Naive thymus-derived CD4-positive, alpha-beta T cell (primary cell): ENCODE data around the gene NAV3. TPM values are rescaled to one million over a fixed set of nuclear protein-coding genes. Genes with fewer than 3 reads are reported as not detected.

Source experiments
- ATAC-seq: fragments of 150-1000 bp; cut with Tn5 transposase; 2 replicates; pipeline ENCODE4 v1.10.0; 2021; ENCODE audit warnings: mild to moderate bottlenecking, moderate library complexity
- CTCF ChIA-PET: fragments of 350-600 bp; sonication (Branson Sonifier 250); formaldehyde crosslinking; loops from one replicate; lab custom pipeline; 2021; ENCODE audit warnings: antibody characterized with exemption; lab: Charles Lee
- POLR2A ChIA-PET: fragments of 350-600 bp; sonication (Branson Sonifier 250); formaldehyde crosslinking; loops from one replicate; lab custom pipeline; 2021; ENCODE audit warnings: antibody characterized with exemption, inconsistent platforms; lab: Charles Lee
- DNase-seq, 9 donors: peaks; one replicate each; pipeline versions ENCODE4 v3.0.0 to v3.0.0-alpha.2; 2020 to 2022; ENCODE audit warnings: mixed read lengths in 1 of 9
- H3K27ac ChIP-seq: one replicate; pipeline ENCODE4 v1.7.0; 2013; ENCODE audit warnings: mild to moderate bottlenecking, low read depth, low read length, moderate library complexity
- H3K27me3 ChIP-seq, 2 donors: one replicate each; pipeline ENCODE4 v1.7.0; 2013; ENCODE audit warnings: low read length in 2 of 2, mild to moderate bottlenecking in 2 of 2, moderate library complexity in 2 of 2; ENCODE audit not compliant: control insufficient read depth in 2 of 2, insufficient read depth in 2 of 2
- H3K36me3 ChIP-seq, 3 experiments: 1 replicate in 2 of 3; 2 replicates in 1 of 3; pipeline ENCODE4 v1.7.0; 2013; ENCODE audit warnings: low read length in 3 of 3, mild to moderate bottlenecking in 3 of 3, moderate library complexity in 1 of 3; ENCODE audit not compliant: insufficient read depth in 3 of 3, control insufficient read depth in 2 of 3
- H3K4me1 ChIP-seq, 2 donors: one replicate each; pipeline ENCODE4 v1.7.0; 2013; ENCODE audit warnings: low read length in 2 of 2, mild to moderate bottlenecking in 2 of 2, moderate library complexity in 1 of 2; ENCODE audit not compliant: control insufficient read depth in 2 of 2, insufficient read depth in 2 of 2
- H3K4me3 ChIP-seq: 2 replicates; pipeline ENCODE4 v1.7.0; 2013; ENCODE audit warnings: mild to moderate bottlenecking, low read length
- H3K9me3 ChIP-seq, 3 experiments: 1 replicate in 2 of 3; 2 replicates in 1 of 3; pipeline ENCODE4 v1.7.0; 2013; ENCODE audit warnings: low read length in 3 of 3; ENCODE audit not compliant: control insufficient read depth in 2 of 3
- H3K27ac Mint-ChIP-seq, 9 donors: one replicate each; pipeline ENCODE4 v1.8.0; 2020 to 2022; ENCODE audit warnings: mixed read lengths in 9 of 9, mild to moderate bottlenecking in 8 of 9, moderate library complexity in 5 of 9, inconsistent platforms in 2 of 9
- H3K27me3 Mint-ChIP-seq, 5 donors: one replicate each; pipeline ENCODE4 v1.8.0; 2021 to 2022; ENCODE audit warnings: mixed read lengths in 5 of 5, mild to moderate bottlenecking in 1 of 5
- H3K36me3 Mint-ChIP-seq, 5 donors: one replicate each; pipeline ENCODE4 v1.8.0; 2020 to 2022; ENCODE audit warnings: mixed read lengths in 5 of 5, mild to moderate bottlenecking in 3 of 5, inconsistent platforms in 1 of 5
- H3K4me1 Mint-ChIP-seq, 7 donors: one replicate each; pipeline ENCODE4 v1.8.0; 2020 to 2022; ENCODE audit warnings: mixed read lengths in 7 of 7, mild to moderate bottlenecking in 3 of 7, inconsistent platforms in 1 of 7
- H3K4me3 Mint-ChIP-seq, 10 donors: one replicate each; pipeline ENCODE4 v1.8.0; 2020 to 2022; ENCODE audit warnings: mild to moderate bottlenecking in 10 of 10, mixed read lengths in 10 of 10, moderate library complexity in 6 of 10, inconsistent platforms in 2 of 10
- H3K9me3 Mint-ChIP-seq, 11 donors: one replicate each; pipeline ENCODE4 v1.8.0; 2020 to 2022; ENCODE audit warnings: mixed read lengths in 11 of 11, mild to moderate bottlenecking in 4 of 11, inconsistent platforms in 1 of 11, moderate library complexity in 1 of 11
- intact Hi-C, 2 donors: fragments of 100-400 bp; cut with micrococcal nuclease; formaldehyde crosslinking; loops; one replicate each; pipeline ENCODE4 v1.15.1; 2023
- polyA plus RNA-seq, 2 donors: library from polyadenylated mRNA; unstranded; fragments of 300-500 nt; fragmentation: Illumina TruSeq; gene quantifications; one replicate each; pipeline ENCODE4 v1.2.3, GENCODE V29; 2021
- total RNA-seq, 6 experiments: library from RNA in 5 of 6; stranded (reverse) in 5 of 6; gene quantifications; 1 replicate in 5 of 6; 2 replicates in 1 of 6; pipeline ENCODE4 v1.2.3 and lab custom pipeline; 2021 to 2026

The NAV3 gene
- total and polyA plus RNA-seq, 7 experiments from 2014 or later, result not detected

- Mint-ChIP-seq H3K4me1 (peaks cover 0 to 3% (median 0%) of the 10 kb centered on the region in 7 donors), H3K4me3 (no peak overlapping the region), H3K27ac (no peak overlapping the region), H3K9me3 (peaks cover 0 to 15% (median 4%) of the 10 kb centered on the region in 11 donors), H3K27me3 (no peaks in the 10 kb centered on the region), H3K36me3 (no peaks in the 10 kb centered on the region)
- no peaks in the 10 kb centered on the region for H3K27me3 ChIP-seq
- no peak overlapping the region for H3K27ac ChIP-seq
- ChIA-PET POLR2A (no interaction called here), CTCF (no interaction called here)
- no peaks in the 10 kb centered on the region for H3K9me3 ChIP-seq
- H3K4me3 ChIP-seq, result no peak overlapping the region
- H3K36me3 ChIP-seq, result no peaks in the 10 kb centered on the region
- DNase-seq, result no peak
- no peak for ATAC-seq
- intact Hi-C loops, result no loop called here
- H3K4me1 ChIP-seq, result no peaks in the 10 kb centered on the region
Measured at GRCh38 chr12:78038541-78038940, 207.8 kb downstream of the NAV3 start.

- ChIA-PET POLR2A (no interaction called here), CTCF (no interaction called here)
- Mint-ChIP-seq H3K9me3 (peaks cover 0 to 18% (median 5%) of the 10 kb centered on the region in 11 donors), H3K27me3 (no peaks in the 10 kb centered on the region), H3K36me3 (no peaks in the 10 kb centered on the region), H3K4me1 (peaks cover 0 to 3% (median 0%) of the 10 kb centered on the region in 7 donors), H3K27ac (no peak overlapping the region), H3K4me3 (no peak overlapping the region)
- no peak overlapping the region for H3K27ac ChIP-seq
- H3K4me1 ChIP-seq, result no peaks in the 10 kb centered on the region
- H3K36me3 ChIP-seq, result no peaks in the 10 kb centered on the region
- no peaks in the 10 kb centered on the region for H3K27me3 ChIP-seq
- intact Hi-C loops, result no loop called here
- ATAC-seq, result no peak
- no peak overlapping the region for H3K4me3 ChIP-seq
- DNase-seq, result no peak
- no peaks in the 10 kb centered on the region for H3K9me3 ChIP-seq
Measured at GRCh38 chr12:78038986-78039385, 208.3 kb downstream of the NAV3 start.

GRCh38 chr12:78040111-78040510, 209.4 kb downstream of the NAV3 start:
- Histone ChIP-seq H3K27me3 (no peaks in the 10 kb centered on the region), H3K27ac (no peak overlapping the region), H3K36me3 (no peaks in the 10 kb centered on the region), H3K4me1 (no peaks in the 10 kb centered on the region), H3K9me3 (no peaks in the 10 kb centered on the region), H3K4me3 (no peak overlapping the region)
- no peaks in the 10 kb centered on the region for H3K27me3 Mint-ChIP-seq
- intact Hi-C loops, result no loop called here
- H3K36me3 Mint-ChIP-seq, result no peaks in the 10 kb centered on the region
- ATAC-seq, result no peak
- no peak overlapping the region for H3K27ac Mint-ChIP-seq
- H3K4me1 Mint-ChIP-seq, result peaks cover 0 to 3% (median 0%) of the 10 kb centered on the region in 7 donors
- ChIA-PET CTCF (no interaction called here), POLR2A (no interaction called here)
- DNase-seq, result no peak
- no peak overlapping the region for H3K4me3 Mint-ChIP-seq
- H3K9me3 Mint-ChIP-seq, result peaks cover 0 to 20% (median 9%) of the 10 kb centered on the region in 11 donors

GRCh38 chr12:78050790-78051189, 220.1 kb downstream of the NAV3 start:
- intact Hi-C loops, result no loop called here
- Histone ChIP-seq H3K4me3 (no peak overlapping the region), H3K4me1 (no peaks in the 10 kb centered on the region), H3K27me3 (no peaks in the 10 kb centered on the region), H3K9me3 (no peaks in the 10 kb centered on the region), H3K36me3 (no peaks in the 10 kb centered on the region), H3K27ac (no peak overlapping the region)
- H3K27ac Mint-ChIP-seq, result no peak overlapping the region
- ChIA-PET CTCF (no interaction called here), POLR2A (no interaction called here)
- no peak for ATAC-seq
- H3K36me3 Mint-ChIP-seq, result no peaks in the 10 kb centered on the region
- H3K4me3 Mint-ChIP-seq, result no peak overlapping the region
- no peak for DNase-seq
- H3K27me3 Mint-ChIP-seq, result no peaks in the 10 kb centered on the region
- peaks cover 0 to 34% (median 10%) of the 10 kb centered on the region in 11 donors for H3K9me3 Mint-ChIP-seq
- H3K4me1 Mint-ChIP-seq, result no peaks in the 10 kb centered on the region

- ChIA-PET POLR2A (no interaction called here), CTCF (no interaction called here)
- no peak for ATAC-seq
Measured at GRCh38 chr12:78055545-78055944, 224.9 kb downstream of the NAV3 start.

GRCh38 chr12:78057075-78057474, 226.4 kb downstream of the NAV3 start:
- Histone ChIP-seq H3K4me3 (no peak overlapping the region), H3K36me3 (no peaks in the 10 kb centered on the region), H3K9me3 (no peaks in the 10 kb centered on the region), H3K4me1 (no peaks in the 10 kb centered on the region), H3K27me3 (no peaks in the 10 kb centered on the region), H3K27ac (no peak overlapping the region)
- intact Hi-C loops, result no loop called here
- H3K36me3 Mint-ChIP-seq, result no peaks in the 10 kb centered on the region
- H3K4me3 Mint-ChIP-seq, result no peak overlapping the region
- ATAC-seq (no peak), DNase-seq (no peak)
- peaks cover 0 to 9% (median 0%) of the 10 kb centered on the region in 11 donors for H3K9me3 Mint-ChIP-seq
- CTCF ChIA-PET, result no interaction called here
- H3K4me1 Mint-ChIP-seq, result no peaks in the 10 kb centered on the region
- no peaks in the 10 kb centered on the region for H3K27me3 Mint-ChIP-seq
- no peak overlapping the region for H3K27ac Mint-ChIP-seq
- POLR2A ChIA-PET, result no interaction called here

More at GRCh38 chr12:78055545-78055944, 224.9 kb downstream of the NAV3 start:
- Mint-ChIP-seq H3K4me3 (no peak overlapping the region), H3K27ac (no peak overlapping the region), H3K27me3 (no peaks in the 10 kb centered on the region), H3K9me3 (peaks cover 0 to 9% (median 2%) of the 10 kb centered on the region in 11 donors), H3K4me1 (no peaks in the 10 kb centered on the region), H3K36me3 (no peaks in the 10 kb centered on the region)
- Histone ChIP-seq H3K27ac (no peak overlapping the region), H3K4me1 (no peaks in the 10 kb centered on the region), H3K4me3 (no peak overlapping the region), H3K9me3 (no peaks in the 10 kb centered on the region), H3K27me3 (no peaks in the 10 kb centered on the region), H3K36me3 (no peaks in the 10 kb centered on the region)
- intact Hi-C loops, result no loop called here
- no peak for DNase-seq

GRCh38 chr12:78060186-78060585, 229.5 kb downstream of the NAV3 start:
- Histone ChIP-seq H3K27me3 (no peaks in the 10 kb centered on the region), H3K36me3 (no peaks in the 10 kb centered on the region), H3K27ac (no peak overlapping the region), H3K4me3 (no peak overlapping the region), H3K4me1 (no peaks in the 10 kb centered on the region), H3K9me3 (no peaks in the 10 kb centered on the region)
- Mint-ChIP-seq H3K4me3 (no peak overlapping the region), H3K36me3 (no peaks in the 10 kb centered on the region), H3K4me1 (no peaks in the 10 kb centered on the region), H3K27ac (no peak overlapping the region), H3K27me3 (no peaks in the 10 kb centered on the region), H3K9me3 (peaks cover 0 to 12% (median 0%) of the 10 kb centered on the region in 11 donors)
- ATAC-seq (no peak), DNase-seq (no peak)
- intact Hi-C loops, result no loop called here
- POLR2A ChIA-PET, result no interaction called here
- CTCF ChIA-PET, result no interaction called here
